ENCODE data around the gene ALG12. TPM values are rescaled to one million over a fixed set of nuclear protein-coding genes. Genes with fewer than 3 reads are reported as not detected.
A peak's percentile ranks its signal among the peaks of the same experiment; 100 is the strongest.

ALG12 gene
- total and polyA plus RNA-seq, 2 of the 13 experiments (the other 11 are each of a cell fraction or from before 2014, with no cell fraction given) = 7.8 to 15.8 TPM

DNA sequence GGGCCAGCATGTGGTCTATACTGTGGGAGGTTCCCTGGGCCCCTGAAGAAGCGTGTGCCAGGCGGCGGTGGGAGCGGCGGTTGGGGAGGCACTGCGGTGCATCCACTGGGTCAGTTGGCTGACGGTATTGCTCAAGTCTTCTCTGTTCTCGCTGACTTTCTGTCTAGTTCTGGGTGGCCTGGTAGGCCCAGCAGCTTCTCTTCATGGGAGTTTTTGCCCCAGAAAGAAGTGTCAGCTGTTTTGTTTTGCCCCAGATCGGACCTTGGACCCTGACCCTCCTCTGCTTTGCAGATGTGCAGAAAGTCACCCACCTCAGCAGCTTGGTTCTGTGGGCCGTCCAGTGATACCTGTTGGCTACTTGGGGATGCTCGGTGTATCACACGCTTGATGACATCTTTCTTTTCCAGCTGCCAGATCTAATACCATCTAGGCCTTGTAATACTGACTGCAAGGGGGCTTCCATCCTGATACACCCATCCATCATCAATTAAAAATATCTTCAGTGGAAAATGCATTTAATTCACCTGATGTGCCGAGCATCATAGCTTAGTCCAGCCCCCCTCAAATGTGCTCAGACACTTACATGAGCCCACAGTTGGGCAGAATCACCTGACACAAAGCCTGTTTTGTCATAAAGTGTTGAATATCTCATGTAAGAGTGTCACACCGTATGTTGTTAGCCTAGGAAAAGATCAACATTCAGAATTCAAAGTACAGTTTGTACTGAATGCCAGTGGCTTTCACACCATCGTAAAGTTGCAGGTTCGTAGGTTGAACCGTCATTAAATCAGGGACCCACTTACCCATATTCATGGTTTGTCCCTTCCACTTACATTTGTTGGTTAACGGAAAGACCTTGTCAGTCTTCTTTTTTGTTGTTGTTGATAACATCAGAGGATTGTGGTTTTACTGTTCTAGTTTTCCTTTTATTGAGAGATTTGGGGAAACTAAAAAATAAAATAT lies 50.7 kb downstream of the ALG12 start:
- POLR2A ChIA-PET = interaction anchor here (1.8 kb wide), 1 partner anchor 15 kb away, joined by 6 read pairs; no protein-coding TSS in a partner anchor
- no peaks in the 10 kb centered on the region; a peak in 1 of 5 replicates for H3K36me3 ChIP-seq (replicated peaks in 1 of 2; ENCODE audit: control insufficient read depth in 1 of 2, insufficient read depth in 2 of 2, low read length in 2 of 2)
- H2AFZ ChIP-seq (ENCODE audit: low read length) = no peak overlapping the region
- H3K4me1 ChIP-seq (ENCODE audit: insufficient read depth, low read length) = peaks cover 40% of the 10 kb centered on the region
- in situ Hi-C loops (cut with HindIII; ENCODE audit: extremely low pct_ligation_motif_present, low pct_unique_long_range_greater_than_20kb) (no loop called here), intact Hi-C loops (cut with micrococcal nuclease; ENCODE audit: unreplicated experiment) (no loop called here)
- peak overlapping the region; percentile 57 for H3K4me2 ChIP-seq (ENCODE audit: low read depth, low read length)
- peaks cover 80% of the 10 kb centered on the region for H3K79me2 ChIP-seq (ENCODE audit: insufficient read depth, low read length)
- peak; percentile 66 for DNase-seq (ENCODE audit: low spot score)
- peak overlapping the region in 1 of 3 experiments; percentile 30; a peak in 2 of 6 replicates for H3K4me3 ChIP-seq (replicated peaks in 1 of 3; ENCODE audit: insufficient read depth in 1 of 3, low read depth in 2 of 3, low read length in 3 of 3)
- H4K20me1 ChIP-seq (ENCODE audit: insufficient read depth, low read length) = peaks cover 5% of the 10 kb centered on the region; the same call in 1 of the 2 replicates
- ATAC-seq = peak; percentile 89
- peak overlapping the region; percentile 41 for H3K9ac ChIP-seq (ENCODE audit: insufficient read depth, low read depth, low read length)
- no TSS peak for BruUV-seq (replicated peaks)
- H3K27me3 ChIP-seq (ENCODE audit: control insufficient read depth in 1 of 2, insufficient read depth in 2 of 2, low read length in 2 of 2) = no peaks in the 10 kb centered on the region
- 33% methylated on average over 17 of the region's 18 CpGs for WGBS (ENCODE audit: low lambda C conversion rate)
- peak overlapping the region; percentile 79 for H3K27ac ChIP-seq (ENCODE audit: extremely low read length, insufficient read depth, low read length)
- H3K9me3 ChIP-seq (ENCODE audit: low read length) = peaks cover 14% of the 10 kb centered on the region
- CTCF ChIA-PET (ENCODE audit: low intra/inter-chr PET ratio, low total read pairs) = no interaction called here
- FAIRE-seq = peak; percentile 78
- no peak for TF ChIP-seq MTF1 (CRISPR knock-in tag; IDR thresholded peaks at IDR 0.05)
- TF ChIP-seq ZNF552 (CRISPR knock-in tag; IDR thresholded peaks at IDR 0.05; ENCODE audit: borderline replicate concordance) = no peak
- peak; percentile 28; the same call in 1 of the 2 replicates for TF ChIP-seq FOXP4 (CRISPR knock-in tag; IDR thresholded peaks at IDR 0.05)
- TF ChIP-seq IRX3 (CRISPR knock-in tag; IDR thresholded peaks at IDR 0.05; ENCODE audit: borderline replicate concordance, low read depth) = no peak
- no peak for TF ChIP-seq ZSCAN22 (CRISPR knock-in tag; IDR thresholded peaks at IDR 0.05)
- TF ChIP-seq TBX2 (CRISPR knock-in tag; IDR thresholded peaks at IDR 0.05; ENCODE audit: borderline replicate concordance) = peak; percentile 78; the same call in 1 of the 2 replicates
- peak; percentile 30 for TF ChIP-seq ZNF350 (CRISPR knock-in tag; IDR thresholded peaks at IDR 0.05; ENCODE audit: borderline replicate concordance, low read depth)
- TF ChIP-seq MIER3 (CRISPR knock-in tag; IDR thresholded peaks at IDR 0.05; ENCODE audit: borderline replicate concordance) = no peak
- TF ChIP-seq KDM6A (CRISPR knock-in tag; IDR thresholded peaks at IDR 0.05; ENCODE audit: low read depth) = 0 out of 2 replicates have a peak, but pooled peaks have one; percentile 28
- no peak for TF ChIP-seq NFIB (CRISPR knock-in tag; IDR thresholded peaks at IDR 0.05; ENCODE audit: borderline replicate concordance)
- TF ChIP-seq, protein P1, sequence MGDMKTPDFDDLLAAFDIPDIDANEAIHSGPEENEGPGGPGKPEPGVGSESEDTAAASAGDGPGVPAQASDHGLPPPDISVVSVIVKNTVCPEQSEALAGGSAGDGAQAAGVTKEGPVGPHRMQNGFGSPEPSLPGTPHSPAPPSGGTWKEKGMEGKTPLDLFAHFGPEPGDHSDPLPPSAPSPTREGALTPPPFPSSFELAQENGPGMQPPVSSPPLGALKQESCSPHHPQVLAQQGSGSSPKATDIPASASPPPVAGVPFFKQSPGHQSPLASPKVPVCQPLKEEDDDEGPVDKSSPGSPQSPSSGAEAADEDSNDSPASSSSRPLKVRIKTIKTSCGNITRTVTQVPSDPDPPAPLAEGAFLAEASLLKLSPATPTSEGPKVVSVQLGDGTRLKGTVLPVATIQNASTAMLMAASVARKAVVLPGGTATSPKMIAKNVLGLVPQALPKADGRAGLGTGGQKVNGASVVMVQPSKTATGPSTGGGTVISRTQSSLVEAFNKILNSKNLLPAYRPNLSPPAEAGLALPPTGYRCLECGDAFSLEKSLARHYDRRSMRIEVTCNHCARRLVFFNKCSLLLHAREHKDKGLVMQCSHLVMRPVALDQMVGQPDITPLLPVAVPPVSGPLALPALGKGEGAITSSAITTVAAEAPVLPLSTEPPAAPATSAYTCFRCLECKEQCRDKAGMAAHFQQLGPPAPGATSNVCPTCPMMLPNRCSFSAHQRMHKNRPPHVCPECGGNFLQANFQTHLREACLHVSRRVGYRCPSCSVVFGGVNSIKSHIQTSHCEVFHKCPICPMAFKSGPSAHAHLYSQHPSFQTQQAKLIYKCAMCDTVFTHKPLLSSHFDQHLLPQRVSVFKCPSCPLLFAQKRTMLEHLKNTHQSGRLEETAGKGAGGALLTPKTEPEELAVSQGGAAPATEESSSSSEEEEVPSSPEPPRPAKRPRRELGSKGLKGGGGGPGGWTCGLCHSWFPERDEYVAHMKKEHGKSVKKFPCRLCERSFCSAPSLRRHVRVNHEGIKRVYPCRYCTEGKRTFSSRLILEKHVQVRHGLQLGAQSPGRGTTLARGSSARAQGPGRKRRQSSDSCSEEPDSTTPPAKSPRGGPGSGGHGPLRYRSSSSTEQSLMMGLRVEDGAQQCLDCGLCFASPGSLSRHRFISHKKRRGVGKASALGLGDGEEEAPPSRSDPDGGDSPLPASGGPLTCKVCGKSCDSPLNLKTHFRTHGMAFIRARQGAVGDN (CRISPR knock-in tag; IDR thresholded peaks at IDR 0.05) = peak; percentile 79
- peak; percentile 12; the same call in 1 of the 2 replicates for TF ChIP-seq GABPB1 (CRISPR knock-in tag; IDR thresholded peaks at IDR 0.05)
- TF ChIP-seq GABPA (IDR thresholded peaks at IDR 0.05; ENCODE audit: low read depth, low read length) = no peak
- no peak for TF ChIP-seq GABPA (CRISPR knock-in tag; IDR thresholded peaks at IDR 0.05; ENCODE audit: low read depth)
